Smooth muscle cell (in vitro differentiated cells): ENCODE measurements around the gene FMN2. TPM values are rescaled to one million over a fixed set of nuclear protein-coding genes. Genes with fewer than 3 reads are reported as not detected.

Experiments used
- DNase-seq: peaks from one replicate; lab custom pipeline; 2025; ENCODE audit not compliant: unreplicated experiment; lab: John Stamatoyannopoulos, UW
- H2AFZ ChIP-seq: fragments of 200-600 bp; sonication (generic); 2 replicates; pipeline ENCODE4 v1.6.0; 2016; ENCODE audit warnings: antibody characterized with exemption, low read depth, mild to moderate bottlenecking
- H3F3A ChIP-seq: fragments of 200-600 bp; sonication (generic); 2 replicates; pipeline ENCODE4 v1.6.0; 2017; ENCODE audit warnings: antibody characterized with exemption, low read depth
- H3K27ac ChIP-seq: fragments of 200-600 bp; sonication (generic); 2 replicates; pipeline ENCODE4 v1.5.1; 2016; ENCODE audit warnings: low read depth, mild to moderate bottlenecking
- H3K27me3 ChIP-seq: fragments of 200-600 bp; sonication (generic); 2 replicates; pipeline ENCODE4 v1.6.1; 2016; ENCODE audit warnings: low read depth, mild to moderate bottlenecking
- H3K36me3 ChIP-seq: fragments of 200-600 bp; sonication (generic); 2 replicates; pipeline ENCODE4 v1.5.1; 2016; ENCODE audit warnings: low read depth
- H3K4me1 ChIP-seq: fragments of 200-600 bp; sonication (generic); 2 replicates; pipeline ENCODE4 v1.5.1; 2016; ENCODE audit warnings: low read depth
- H3K4me2 ChIP-seq: fragments of 200-600 bp; sonication (generic); 2 replicates; pipeline ENCODE4 v1.6.0; 2016; ENCODE audit warnings: mild to moderate bottlenecking
- H3K4me3 ChIP-seq: fragments of 200-600 bp; sonication (generic); 2 replicates; pipeline ENCODE4 v1.5.1; 2016; ENCODE audit warnings: mild to moderate bottlenecking
- H3K79me2 ChIP-seq: fragments of 200-600 bp; sonication (generic); 2 replicates; pipeline ENCODE4 v1.6.0; 2016; ENCODE audit warnings: low read depth, mild to moderate bottlenecking
- H3K9ac ChIP-seq: fragments of 200-600 bp; sonication (generic); 2 replicates; pipeline ENCODE4 v1.6.0; 2016; ENCODE audit warnings: low read depth
- H3K9me3 ChIP-seq: fragments of 200-600 bp; sonication (generic); replicated peaks from 2 replicates; pipeline ENCODE4 v1.5.1; 2016; ENCODE audit warnings: low read depth
- H4K20me1 ChIP-seq: fragments of 200-600 bp; sonication (generic); 2 replicates; pipeline ENCODE4 v1.6.0; 2016; ENCODE audit warnings: low read depth
- WGBS: methylation state at CpG from one replicate; pipeline ENCODE4 v1.1.7; 2016; ENCODE audit warnings: low lambda C conversion rate; 5-methylcytosine and 5-hydroxymethylcytosine counted together
- polyA plus RNA-seq: library from polyadenylated mRNA; unstranded; fragments of >200 nt; fragmentation: Nextera tagmentation; extraction: Ambion mirVana; gene quantifications from 2 replicates; pipeline ENCODE4 v1.2.1, GENCODE V29; 2016
- total RNA-seq: library from RNA; depleted of rRNA; stranded (reverse); fragments of >200 nt; gene quantifications from 2 replicates; pipeline ENCODE4 v1.2.3, GENCODE V29; 2014
- TF ChIP-seq, protein P1 (sequence below): fragments of 200-600 bp; sonication (generic); IDR thresholded peaks from 2 replicates; pipeline ENCODE4 v1.5.1; 2017; ENCODE audit warnings: borderline replicate concordance, mild to moderate bottlenecking, antibody characterized with exemption; ENCODE audit not compliant: insufficient read depth, poor library complexity, severe bottlenecking

Gene FMN2
- total and polyA plus RNA-seq, 2 experiments from 2014 or later: 1.9 to 6.2 TPM

DNA sequence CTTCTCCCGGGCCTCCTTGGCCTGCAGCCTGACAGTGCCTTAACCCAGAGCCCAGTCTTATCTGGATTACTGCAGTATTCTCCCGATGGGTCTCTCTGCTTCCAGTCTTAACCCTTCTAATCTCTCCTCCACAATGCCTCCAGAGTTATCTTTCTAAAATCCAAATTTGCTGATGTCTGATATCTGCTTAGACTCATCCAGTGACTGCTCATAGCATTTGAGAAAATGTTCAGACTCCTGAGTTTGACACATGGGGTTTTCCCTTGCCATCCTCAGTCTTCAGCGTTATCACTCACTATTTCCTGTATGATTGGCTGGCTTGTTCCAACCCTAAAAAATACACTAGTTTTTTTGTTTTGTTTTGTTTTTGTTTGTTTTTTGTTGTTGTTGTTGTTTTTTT, 102.0 kb downstream of the FMN2 start:
- H3K36me3 ChIP-seq: no peaks in the 10 kb centered on the region
- TF ChIP-seq, protein P1, sequence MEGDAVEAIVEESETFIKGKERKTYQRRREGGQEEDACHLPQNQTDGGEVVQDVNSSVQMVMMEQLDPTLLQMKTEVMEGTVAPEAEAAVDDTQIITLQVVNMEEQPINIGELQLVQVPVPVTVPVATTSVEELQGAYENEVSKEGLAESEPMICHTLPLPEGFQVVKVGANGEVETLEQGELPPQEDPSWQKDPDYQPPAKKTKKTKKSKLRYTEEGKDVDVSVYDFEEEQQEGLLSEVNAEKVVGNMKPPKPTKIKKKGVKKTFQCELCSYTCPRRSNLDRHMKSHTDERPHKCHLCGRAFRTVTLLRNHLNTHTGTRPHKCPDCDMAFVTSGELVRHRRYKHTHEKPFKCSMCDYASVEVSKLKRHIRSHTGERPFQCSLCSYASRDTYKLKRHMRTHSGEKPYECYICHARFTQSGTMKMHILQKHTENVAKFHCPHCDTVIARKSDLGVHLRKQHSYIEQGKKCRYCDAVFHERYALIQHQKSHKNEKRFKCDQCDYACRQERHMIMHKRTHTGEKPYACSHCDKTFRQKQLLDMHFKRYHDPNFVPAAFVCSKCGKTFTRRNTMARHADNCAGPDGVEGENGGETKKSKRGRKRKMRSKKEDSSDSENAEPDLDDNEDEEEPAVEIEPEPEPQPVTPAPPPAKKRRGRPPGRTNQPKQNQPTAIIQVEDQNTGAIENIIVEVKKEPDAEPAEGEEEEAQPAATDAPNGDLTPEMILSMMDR: no peak
- WGBS: 17% methylated on average over 3 of the region's 3 CpGs
- H3K4me3 ChIP-seq: no peak overlapping the region
- H4K20me1 ChIP-seq: no peaks in the 10 kb centered on the region
- no peak for DNase-seq
- no peak overlapping the region for H3K4me2 ChIP-seq
- H3K9me3 ChIP-seq: no peaks in the 10 kb centered on the region
- no peak overlapping the region for H3K9ac ChIP-seq
- no peaks in the 10 kb centered on the region for H3K27me3 ChIP-seq
- peak overlapping the region; percentile 26 for H3K27ac ChIP-seq
- no peaks in the 10 kb centered on the region for H3K79me2 ChIP-seq
- peaks cover 24% of the 10 kb centered on the region for H3F3A ChIP-seq
- H2AFZ ChIP-seq: no peak overlapping the region
- H3K4me1 ChIP-seq: no peaks in the 10 kb centered on the region

DNA sequence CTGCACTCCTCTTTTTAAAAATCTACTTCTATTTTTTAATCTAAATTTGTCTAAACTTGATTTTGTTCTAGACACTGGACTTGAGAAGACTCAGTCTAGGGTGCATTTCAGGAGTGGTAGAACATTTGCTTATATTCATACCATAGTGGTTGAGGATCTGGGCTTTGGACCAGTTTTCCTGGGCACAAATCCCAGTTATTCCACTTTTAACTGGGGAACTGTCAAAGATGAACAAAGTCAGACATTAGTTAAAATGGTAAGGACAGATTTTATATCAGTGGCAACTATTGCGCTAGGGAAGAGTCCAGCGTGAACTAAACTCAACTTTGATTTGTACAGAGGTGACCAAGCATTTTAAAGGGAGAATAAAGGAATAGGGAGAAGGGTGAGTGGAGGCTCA, 102.4 kb downstream of the FMN2 start:
- no peak overlapping the region for H3K9ac ChIP-seq
- no peak overlapping the region for H3K4me3 ChIP-seq
- no peak overlapping the region for H3K4me2 ChIP-seq
- no peak overlapping the region for H2AFZ ChIP-seq
- H3K27me3 ChIP-seq: no peaks in the 10 kb centered on the region
- no peak for DNase-seq
- no peaks in the 10 kb centered on the region for H3K4me1 ChIP-seq
- peak overlapping the region; percentile 26 for H3K27ac ChIP-seq
- no peaks in the 10 kb centered on the region for H3K79me2 ChIP-seq
- TF ChIP-seq, protein P1: no peak
- H3K36me3 ChIP-seq: no peaks in the 10 kb centered on the region
- peaks cover 24% of the 10 kb centered on the region for H3F3A ChIP-seq
- no peaks in the 10 kb centered on the region for H3K9me3 ChIP-seq
- 69% methylated on average over 2 of the region's 2 CpGs for WGBS
- H4K20me1 ChIP-seq: no peaks in the 10 kb centered on the region

DNA sequence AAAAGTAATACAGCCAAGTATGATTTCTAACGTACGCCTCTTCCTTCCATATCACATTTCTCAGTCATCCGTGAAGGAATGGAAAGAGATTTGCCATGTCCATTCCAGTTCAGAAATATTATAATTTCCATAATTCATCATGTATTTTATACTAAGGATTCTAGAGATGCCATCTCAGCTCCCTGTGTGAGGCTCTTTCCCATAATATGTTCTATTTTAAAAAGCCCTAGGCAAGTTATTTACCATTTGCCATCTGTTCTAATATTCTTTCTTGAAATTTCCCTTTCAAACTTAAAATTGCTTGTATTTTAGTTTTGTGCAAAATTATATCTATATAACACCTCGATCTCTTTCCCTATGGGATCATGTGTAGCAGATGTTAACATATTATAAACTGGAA, 106.7 kb downstream of the FMN2 start:
- H2AFZ ChIP-seq: no peak overlapping the region
- DNase-seq: no peak
- H4K20me1 ChIP-seq: no peaks in the 10 kb centered on the region
- H3K27ac ChIP-seq: no peak overlapping the region
- TF ChIP-seq, protein P1: no peak
- H3K4me3 ChIP-seq: no peak overlapping the region
- H3K36me3 ChIP-seq: peaks cover 2% of the 10 kb centered on the region
- peaks cover 10% of the 10 kb centered on the region for H3K9me3 ChIP-seq
- no peak overlapping the region for H3K4me2 ChIP-seq
- H3K27me3 ChIP-seq: no peaks in the 10 kb centered on the region
- H3K9ac ChIP-seq: no peak overlapping the region
- peaks cover 7% of the 10 kb centered on the region for H3F3A ChIP-seq
- peaks cover 2% of the 10 kb centered on the region for H3K4me1 ChIP-seq
- no peaks in the 10 kb centered on the region for H3K79me2 ChIP-seq
- 96% methylated on average over 4 of the region's 4 CpGs for WGBS

DNA sequence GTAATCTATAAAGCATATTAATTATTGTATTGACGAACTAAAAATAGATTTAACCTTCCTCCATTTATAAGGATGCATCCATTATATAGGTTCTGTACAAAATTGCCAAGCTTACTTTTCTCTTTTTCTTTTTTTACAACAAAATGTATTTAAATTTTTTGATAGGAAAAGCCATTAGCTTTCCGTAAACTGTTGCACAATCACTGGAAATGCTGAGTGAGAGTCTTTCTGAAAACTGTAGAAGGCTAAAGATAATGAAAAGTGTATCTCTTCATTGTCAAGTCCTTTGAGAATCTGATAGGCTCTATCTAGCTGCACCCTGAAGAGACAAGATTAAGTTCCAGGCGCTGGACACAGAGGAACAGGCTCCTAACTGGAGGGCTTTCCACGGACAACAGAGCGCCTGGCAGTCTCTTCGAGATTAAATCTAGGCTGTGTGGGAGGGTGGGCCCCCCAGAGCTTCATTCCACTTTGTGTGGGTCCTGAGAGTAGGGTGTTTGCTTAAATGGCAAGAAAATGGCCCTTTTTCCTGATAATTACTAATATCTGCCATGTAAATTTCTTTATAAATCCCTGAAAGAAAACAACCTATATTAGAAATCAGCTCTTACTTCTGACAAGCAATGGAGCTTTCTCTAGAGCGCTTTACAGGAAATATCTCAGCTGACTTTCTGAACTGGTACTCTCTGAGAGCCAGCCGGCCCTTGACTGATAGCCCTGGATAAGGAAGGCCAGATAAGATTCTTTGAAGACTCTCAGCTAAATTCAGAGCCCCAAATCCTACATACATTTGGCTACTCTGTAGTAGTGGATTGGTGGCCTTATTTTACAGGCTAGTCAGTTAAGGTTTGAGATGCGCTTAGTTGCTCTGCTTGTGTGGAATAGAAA, 108.3 kb downstream of the FMN2 start:
- Histone ChIP-seq H3K9ac (no peak overlapping the region), H4K20me1 (no peaks in the 10 kb centered on the region), H2AFZ (peak overlapping the region; percentile 25), H3K27ac (peak overlapping the region; percentile 61), H3K36me3 (peaks cover 2% of the 10 kb centered on the region), H3K4me2 (peak overlapping the region; percentile 70), H3K4me3 (peak overlapping the region; percentile 8), H3K27me3 (no peaks in the 10 kb centered on the region), H3K9me3 (peaks cover 10% of the 10 kb centered on the region), H3K4me1 (peaks cover 2% of the 10 kb centered on the region), H3F3A (no peaks in the 10 kb centered on the region), H3K79me2 (no peaks in the 10 kb centered on the region)
- 18% methylated on average over 9 of the region's 9 CpGs for WGBS
- DNase-seq: no peak
- TF ChIP-seq, protein P1: no peak
